HL-60/S4 treated with phorbol 12-myristate 13-acetate at 8.2 ng/mL for 4 days and 3 days (cell line): ENCODE measurements around the gene ELN.

Experiments
- in situ Hi-C: fragments of 300-500 bp; cut with MboI; formaldehyde crosslinking; loops from 2 replicates; pipeline ENCODE4 v1.15.0; 2022; ENCODE audit warnings: low sequenced_read_pairs

ELN gene

GRCh38 chr7:74058486-74058885 is 30.5 kb downstream of the ELN start:
- in situ Hi-C loops, result no loop called here

DNA sequence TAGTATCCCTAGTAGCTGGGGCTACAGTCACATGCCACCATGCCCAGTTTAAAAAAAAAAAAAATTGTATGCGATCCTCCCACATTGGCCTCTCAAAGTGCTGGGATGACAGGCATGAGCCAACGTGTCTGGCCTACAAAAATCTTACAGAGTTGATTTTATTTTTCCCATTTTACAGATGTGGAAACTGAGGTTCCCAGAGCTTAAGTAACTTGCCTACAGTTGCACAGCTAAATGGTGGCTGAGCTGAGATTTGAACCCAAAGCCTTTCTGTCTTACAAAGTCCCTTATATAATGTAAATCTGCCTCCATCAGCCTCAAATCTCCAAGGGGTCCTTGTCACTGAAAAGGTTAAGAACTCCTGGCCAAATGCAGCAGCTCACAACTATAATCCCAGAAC is 31.1 kb downstream of the ELN start:
- in situ Hi-C loops, result no loop called here

DNA sequence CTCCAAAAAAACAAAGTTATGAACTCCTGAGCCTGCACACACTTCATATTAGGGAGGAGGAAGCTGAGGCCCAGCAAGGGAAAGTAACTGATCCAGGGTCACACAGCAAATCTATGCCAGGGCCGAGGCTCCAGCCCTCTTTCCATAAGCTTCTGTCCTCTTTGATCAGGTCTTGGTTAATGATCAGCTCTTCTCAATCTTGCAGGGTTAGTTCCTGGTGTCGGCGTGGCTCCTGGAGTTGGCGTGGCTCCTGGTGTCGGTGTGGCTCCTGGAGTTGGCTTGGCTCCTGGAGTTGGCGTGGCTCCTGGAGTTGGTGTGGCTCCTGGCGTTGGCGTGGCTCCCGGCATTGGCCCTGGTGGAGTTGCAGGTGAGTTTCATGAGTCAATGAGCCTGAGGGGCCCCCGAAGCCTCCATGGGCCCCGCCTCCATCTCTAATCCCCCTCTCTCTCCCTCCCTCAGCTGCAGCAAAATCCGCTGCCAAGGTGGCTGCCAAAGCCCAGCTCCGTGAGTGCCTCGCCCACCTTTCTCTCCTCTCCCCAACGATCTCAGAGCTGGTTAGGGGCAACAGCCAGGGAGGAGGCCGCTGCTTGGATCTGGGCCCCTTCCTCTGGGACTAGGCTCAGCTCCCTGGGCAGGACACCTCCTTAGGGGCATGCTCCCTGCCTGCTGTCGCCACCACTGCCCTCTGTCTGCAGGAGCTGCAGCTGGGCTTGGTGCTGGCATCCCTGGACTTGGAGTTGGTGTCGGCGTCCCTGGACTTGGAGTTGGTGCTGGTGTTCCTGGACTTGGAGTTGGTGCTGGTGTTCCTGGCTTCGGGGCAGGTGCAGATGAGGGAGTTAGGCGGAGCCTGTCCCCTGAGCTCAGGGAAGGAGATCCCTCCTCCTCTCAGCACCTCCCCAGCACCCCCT is 32.0 kb downstream of the ELN start:
- in situ Hi-C loops, result no loop called here

GRCh38 chr7:74061840-74062539 is 34.0 kb downstream of the ELN start:
- in situ Hi-C loops, result no loop called here

- in situ Hi-C loops, result no loop called here
These were observed 35.3 kb downstream of the ELN start for GRCh38 chr7:74063223-74063641.

GRCh38 chr7:74063646-74064045 is 35.7 kb downstream of the ELN start:
- in situ Hi-C loops, result no loop called here

- in situ Hi-C loops, result no loop called here
These were observed 36.7 kb downstream of the ELN start for GRCh38 chr7:74064696-74065095.

DNA sequence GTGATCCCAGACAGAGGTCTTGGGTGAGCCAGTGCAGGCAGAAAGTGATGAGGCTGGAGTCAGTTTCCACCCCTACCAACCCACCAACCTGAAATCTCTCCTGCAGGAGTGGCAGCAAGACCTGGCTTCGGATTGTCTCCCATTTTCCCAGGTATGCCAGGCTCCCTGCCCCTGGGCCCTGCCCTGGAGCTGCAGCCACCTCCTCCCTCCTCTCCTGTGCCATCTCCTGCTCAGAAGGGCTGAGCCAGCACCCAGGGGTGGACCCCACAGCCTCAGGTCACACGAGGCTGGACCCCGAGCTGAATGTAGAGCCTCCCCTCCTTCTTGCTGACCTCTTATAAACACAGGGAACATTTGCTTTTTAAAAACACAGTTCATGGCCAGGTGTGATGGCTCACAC is 38.7 kb downstream of the ELN start:
- in situ Hi-C loops, result no loop called here

DNA sequence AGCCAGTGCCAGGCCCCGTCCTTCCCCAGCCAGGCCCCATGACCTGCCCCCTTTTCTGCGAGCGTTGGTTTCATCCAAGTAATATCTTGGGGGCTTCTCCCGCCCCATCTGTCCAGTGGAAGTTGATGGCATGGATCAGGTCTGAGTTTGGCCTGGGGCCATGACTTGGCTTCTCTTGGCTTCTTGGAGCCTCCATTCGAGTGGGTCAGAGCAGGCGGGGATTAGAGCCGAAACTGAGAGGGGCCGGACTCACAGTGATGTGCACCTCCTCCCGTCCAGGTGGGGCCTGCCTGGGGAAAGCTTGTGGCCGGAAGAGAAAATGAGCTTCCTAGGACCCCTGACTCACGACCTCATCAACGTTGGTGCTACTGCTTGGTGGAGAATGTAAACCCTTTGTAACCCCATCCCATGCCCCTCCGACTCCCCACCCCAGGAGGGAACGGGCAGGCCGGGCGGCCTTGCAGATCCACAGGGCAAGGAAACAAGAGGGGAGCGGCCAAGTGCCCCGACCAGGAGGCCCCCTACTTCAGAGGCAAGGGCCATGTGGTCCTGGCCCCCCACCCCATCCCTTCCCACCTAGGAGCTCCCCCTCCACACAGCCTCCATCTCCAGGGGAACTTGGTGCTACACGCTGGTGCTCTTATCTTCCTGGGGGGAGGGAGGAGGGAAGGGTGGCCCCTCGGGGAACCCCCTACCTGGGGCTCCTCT is 40.6 kb downstream of the ELN start:
- in situ Hi-C loops, result no loop called here

DNA sequence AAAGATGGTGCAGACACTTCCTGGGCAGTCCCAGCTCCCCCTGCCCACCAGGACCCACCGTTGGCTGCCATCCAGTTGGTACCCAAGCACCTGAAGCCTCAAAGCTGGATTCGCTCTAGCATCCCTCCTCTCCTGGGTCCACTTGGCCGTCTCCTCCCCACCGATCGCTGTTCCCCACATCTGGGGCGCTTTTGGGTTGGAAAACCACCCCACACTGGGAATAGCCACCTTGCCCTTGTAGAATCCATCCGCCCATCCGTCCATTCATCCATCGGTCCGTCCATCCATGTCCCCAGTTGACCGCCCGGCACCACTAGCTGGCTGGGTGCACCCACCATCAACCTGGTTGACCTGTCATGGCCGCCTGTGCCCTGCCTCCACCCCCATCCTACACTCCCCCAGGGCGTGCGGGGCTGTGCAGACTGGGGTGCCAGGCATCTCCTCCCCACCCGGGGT is 41.1 kb downstream of the ELN start:
- in situ Hi-C loops, result no loop called here

DNA sequence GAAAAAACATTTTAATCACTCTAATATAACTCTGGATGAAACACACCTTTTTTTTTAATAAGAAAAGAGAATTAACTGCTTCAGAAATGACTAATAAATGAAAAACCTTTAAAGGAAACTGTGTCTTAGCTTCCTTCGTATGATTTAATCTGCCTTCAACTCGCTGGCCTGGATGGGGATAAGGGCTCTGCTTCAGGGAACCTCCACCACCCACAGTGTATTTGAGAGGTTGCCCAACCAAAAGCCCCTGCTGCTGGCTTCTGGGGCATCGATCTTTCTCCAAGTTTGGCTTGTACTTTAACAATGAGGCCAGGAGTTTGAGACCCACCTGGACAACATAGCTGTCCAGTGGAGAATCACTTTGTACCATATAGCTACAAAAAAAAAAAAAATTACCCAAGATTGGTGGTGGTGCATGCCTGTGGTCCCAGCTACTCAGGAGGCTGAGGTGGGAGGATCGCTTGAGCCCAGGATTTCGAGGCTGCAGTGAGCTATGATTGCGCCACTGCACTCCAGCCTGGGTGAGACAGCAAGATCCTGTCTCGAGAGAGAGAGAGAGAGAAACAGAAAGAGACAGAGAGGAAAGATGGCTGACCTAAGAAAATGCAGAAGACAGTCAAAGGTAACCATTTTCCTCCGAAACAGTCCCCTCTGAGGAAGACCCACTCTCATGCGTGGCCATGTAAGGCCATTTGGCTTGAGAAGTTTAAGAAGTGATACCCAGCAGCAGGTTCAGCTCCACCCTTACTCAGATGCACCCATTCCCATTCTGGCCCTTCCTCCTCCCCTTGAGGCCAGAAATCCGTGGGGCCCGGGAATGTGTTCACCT is 42.0 kb downstream of the ELN start:
- in situ Hi-C loops, result no loop called here

DNA sequence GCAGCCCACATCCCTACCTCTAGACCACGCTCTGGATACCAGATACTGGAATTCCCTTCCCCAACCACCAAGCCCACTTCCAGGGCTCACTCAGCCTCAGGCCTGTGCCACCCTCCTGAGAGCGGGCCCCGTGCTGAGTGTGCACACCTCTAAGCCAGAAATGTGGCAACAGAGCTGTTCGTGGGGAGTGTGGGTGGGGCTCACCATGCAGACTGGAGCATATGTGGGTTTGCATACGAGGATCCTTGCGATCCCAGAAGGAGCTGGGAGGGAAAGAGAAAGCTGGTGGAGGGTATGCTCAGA is 42.6 kb downstream of the ELN start:
- in situ Hi-C loops, result no loop called here

DNA sequence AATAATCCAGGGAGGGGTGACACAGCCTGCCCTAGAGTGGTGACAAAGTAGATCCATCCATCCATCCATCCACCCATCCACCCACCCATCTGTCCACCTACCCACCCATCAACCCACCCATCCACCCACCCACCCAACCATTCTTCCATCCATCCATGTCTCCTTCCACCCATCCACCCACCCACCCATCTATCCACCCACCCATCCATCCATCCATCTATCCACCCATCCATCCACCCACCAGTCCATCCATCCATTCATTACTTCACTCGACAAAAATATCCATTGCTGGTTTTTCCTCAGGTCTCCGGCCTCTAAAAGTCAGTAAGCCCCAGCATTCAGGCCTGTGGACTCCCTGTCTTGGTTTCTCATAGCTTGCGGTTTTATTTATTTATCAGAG is 43.1 kb downstream of the ELN start:
- in situ Hi-C loops, result no loop called here

DNA sequence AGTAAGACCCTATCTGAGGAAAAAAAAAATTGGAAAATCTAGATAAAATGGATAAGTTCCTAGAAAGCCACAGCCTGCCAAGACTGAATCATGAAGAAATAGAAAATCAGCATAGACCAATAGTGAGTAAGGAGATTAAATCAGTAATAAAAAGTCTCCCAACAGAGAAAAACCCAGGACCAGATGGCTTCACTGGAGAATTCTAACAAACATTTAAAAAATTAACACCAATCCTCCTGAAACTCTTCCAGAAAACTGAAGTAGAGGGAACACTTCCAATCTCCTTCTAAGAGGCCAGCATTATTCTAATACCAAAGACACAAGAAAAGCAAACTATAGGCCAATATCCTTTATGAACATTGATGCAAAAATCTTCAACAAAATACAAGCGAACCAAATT is 46.8 kb downstream of the ELN start:
- in situ Hi-C loops, result no loop called here

DNA sequence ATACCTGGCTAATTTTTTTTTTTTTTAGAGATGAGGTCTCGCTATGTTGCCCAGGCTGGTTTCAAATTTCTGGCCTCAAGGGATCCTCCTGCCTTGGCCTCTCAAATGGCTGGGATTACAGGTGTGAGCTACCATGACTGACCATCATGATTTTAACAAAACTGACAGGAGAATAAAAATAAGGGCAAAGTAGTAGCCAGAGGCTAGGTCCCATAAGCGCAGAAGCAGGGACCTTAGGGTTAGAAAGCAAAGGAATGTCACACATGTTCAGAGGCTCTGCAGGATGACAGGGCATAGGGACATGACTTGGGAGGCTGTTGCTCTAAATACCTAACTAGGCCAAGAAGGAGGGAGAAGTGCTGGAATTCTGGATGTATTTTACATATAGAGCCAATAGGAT is 50.5 kb downstream of the ELN start:
- in situ Hi-C loops, result no loop called here

- in situ Hi-C loops, result no loop called here
These were observed 54.8 kb downstream of the ELN start for GRCh38 chr7:74082770-74083116.

DNA sequence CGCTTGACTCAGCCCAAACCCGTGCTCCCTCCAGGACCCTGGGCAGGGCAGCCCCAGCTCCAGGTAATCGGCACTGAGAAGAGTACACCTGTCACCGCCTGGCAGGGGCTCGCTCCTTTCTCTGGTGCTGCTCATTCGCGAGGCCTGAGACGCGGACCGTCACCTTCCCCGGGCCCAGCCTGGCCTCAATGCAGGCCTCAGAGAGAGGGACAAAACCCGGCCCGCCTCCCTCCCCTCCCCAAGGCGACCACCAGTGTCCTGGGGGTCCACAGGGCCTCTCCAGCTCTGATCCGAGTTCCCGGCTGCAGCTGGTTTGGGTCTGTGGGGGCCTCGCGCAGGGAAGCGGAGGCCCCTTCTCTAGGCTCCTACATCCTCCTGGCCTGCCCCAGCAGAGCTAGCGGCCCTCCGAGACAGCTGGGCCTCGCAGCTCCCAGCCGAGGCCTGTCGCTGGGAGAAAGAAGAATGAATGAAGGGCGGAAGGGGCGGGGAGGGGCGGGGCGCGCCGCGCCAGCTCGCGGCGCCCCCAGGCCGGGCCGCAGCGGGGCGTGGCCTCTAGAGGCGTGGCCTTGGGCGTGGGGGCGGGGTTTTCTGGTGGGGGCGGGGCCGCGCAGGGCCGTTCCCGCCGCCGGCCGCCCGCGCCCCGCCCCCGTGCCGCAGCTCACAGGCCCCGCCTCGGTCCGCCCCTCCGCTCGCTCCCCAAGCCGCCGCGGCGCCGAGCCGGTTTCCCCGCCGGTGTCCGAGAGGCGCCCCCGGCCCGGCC is 55.3 kb downstream of the ELN start, which contains the start of gene LIMK1:
LIMK1 (plus strand) TSS at position 688 of the 760 bp plus-strand sequence. CDS start 187 bp downstream, outside the sequence.
- in situ Hi-C loops, result no loop called here

DNA sequence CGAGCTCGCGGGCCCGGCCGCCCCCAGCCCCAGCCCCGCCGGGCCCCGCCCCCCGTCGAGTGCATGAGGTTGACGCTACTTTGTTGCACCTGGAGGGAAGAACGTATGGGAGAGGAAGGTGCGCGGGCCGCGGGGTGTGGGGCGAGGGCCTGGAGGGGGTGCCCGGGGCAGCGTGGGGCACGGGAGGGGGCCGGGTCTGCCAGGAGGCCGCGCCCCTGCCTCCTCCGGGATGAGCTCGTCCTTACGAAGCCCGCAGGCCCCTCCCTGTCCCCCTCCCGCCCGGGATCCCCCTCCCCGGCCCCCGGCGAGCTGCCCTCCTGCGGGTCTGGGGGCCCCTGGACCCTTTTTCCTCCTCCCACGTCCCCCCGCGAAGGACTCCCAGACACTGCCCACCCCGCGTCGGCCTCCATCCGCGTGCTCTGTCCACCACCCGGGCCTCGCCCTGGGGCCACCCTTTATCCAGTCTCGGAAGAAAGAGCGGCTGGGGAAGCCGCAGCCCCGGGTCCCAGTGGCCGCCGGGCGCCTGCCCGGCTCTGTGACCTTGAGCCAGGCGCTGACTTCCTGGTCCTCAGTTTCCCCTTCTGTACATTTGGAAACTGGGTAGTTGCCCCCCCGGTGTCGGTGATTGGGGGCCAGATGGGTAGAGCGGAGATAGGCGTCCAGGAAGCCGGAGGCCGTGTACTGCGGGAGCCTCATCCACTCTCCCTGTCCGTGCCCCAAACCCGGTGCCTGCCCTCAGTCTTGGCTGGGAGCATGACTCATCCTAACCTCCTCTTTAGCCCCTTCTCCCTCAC is 56.2 kb downstream of the ELN start:
- in situ Hi-C loops, result no loop called here
